D341Med (cell line): ENCODE results near the gene ATAD3C.
"Not testable (repeated sequence)": the region's sequence is repeated elsewhere in the genome, so short reads cannot be mapped to it uniquely, and the experiment has no call there.

Source experiments
- DNase-seq: peaks from one replicate; pipeline ENCODE4 v3.0.0; 2012; ENCODE audit warnings: low spot score

Gene ATAD3C

DNA sequence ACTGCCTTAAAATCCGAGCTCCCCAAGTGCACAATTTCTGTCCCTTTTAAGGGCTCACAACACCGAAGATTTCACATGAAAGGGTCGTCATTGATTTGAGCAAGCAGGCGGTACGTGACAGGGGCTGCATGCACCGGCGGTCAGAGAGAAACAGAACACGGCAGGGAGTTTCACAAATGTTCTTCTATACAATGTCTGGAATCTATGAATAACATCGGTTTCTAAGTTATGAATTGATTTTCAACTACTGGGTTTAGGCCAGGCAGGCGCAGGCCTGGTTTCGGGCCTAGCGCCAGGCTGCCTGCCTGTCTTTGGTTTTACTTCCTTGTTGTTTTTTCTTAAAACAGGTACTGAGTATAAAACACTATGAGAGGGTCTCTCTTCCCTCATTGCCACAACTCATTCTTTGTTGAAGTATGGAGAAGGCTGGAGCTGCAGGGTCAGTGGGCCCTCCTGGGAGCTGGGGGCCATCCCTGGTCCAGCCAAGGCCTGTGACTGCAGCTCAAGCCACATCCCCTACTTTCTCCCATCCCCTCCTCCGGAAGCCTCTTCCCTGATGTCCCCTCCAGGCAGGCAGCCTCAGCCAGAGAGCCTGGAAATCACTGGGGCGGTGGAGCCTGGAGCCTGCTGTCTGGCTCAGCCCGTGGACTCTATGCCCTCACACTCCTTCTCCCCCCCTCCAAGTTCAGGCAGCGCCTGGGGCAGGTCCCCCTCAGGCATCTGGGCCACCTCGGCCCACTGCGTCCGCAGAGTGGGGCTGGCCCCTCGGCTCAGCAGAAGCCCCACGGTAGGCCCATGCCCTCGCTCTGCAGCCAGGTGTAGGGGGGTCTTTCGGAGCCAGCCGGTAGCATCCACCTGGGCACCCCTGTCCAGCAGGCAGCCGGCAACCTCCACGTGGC is 30.8 kb upstream of the ATAD3C start:
- peak; percentile 14 for DNase-seq

DNA sequence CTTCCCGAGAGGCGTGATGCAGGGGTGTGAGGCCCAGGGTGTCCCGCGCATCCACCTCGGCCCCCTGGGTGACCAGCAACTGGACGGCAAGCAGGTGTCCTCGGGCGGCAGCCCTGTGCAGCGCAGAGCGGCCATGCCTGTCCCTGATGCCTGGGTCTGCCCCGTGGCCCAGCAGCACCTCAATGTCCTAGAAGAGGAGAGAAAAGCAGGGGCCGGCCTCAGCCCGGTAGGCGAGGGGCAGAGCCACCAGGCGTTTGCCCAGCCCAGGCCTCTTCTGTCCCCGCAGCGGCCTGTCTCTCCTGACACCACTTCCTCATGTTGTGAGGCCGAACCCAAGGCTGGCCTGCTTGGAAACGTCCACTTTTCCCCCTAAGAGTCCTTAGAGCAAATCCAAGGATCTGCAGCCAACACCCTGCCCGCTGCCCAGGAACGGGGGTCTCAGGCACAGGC is 30.1 kb upstream of the ATAD3C start:
- DNase-seq: peak; percentile 17

DNA sequence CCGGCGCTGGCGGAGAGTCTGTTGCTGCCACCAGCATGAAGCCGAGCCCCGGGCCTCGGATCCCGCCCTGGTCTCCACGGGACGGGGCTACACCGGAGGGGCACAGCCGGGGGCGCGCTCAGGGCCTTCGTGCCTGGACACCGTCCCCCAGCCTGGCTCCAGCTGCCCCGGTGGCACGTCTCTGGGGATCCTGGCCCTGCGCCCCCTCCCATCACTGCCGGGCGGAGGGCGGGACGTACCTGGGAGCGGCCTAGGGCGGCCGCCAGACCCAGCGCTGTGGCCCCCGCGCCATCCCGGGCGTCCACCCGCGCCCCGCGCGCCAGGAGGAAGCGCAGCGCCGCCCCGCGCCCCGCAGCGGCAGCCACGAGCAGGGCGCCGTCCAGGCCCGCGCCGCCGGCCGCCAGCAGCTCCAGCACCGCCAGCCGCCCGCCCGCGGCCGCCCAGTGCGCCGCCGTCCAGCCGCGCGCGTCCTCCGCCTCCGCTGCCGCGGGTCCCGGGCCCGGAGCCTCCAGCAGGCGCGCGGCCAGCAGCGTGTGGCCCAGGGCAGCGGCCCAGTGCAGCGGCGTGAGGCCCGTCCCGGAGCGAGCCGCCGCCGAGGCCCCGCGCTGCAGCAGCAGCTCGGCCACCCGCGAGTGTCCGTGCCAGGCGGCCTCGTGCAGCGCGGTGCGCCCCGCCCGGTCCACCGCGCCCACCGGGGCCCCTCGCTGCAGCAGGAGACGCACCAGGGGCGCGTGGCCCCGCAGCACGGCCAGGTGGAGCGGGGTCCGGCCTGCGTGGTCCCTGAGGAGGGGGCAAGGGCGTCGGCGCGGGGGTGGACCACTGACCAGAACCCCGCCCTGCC is 29.5 kb upstream of the ATAD3C start:
- DNase-seq: peak; percentile 31

DNA sequence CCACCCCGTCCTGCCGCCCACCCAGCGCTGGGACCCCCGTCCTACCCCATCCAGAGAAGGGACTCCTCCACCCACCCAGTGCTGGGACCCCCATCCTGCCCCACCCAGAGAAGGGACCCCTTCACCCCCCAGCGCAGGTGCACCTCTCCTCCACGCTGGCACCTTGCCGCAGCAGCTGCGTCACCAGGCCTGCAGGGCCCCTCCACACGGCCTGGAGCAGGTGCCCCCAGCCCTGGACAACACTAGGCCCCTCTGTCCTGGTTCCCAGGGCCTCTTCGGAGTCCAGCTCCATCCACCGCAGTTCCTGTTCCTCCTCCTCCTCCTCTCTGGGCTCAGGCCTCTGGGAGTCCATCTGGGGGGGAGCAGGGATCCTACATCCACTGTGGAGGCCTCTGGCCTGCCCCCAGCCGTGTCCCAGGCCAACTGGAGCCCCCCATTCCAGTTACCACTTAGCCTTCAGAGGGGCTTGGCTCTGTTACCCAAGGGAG is 28.8 kb upstream of the ATAD3C start:
- peak; percentile 20 for DNase-seq

DNA sequence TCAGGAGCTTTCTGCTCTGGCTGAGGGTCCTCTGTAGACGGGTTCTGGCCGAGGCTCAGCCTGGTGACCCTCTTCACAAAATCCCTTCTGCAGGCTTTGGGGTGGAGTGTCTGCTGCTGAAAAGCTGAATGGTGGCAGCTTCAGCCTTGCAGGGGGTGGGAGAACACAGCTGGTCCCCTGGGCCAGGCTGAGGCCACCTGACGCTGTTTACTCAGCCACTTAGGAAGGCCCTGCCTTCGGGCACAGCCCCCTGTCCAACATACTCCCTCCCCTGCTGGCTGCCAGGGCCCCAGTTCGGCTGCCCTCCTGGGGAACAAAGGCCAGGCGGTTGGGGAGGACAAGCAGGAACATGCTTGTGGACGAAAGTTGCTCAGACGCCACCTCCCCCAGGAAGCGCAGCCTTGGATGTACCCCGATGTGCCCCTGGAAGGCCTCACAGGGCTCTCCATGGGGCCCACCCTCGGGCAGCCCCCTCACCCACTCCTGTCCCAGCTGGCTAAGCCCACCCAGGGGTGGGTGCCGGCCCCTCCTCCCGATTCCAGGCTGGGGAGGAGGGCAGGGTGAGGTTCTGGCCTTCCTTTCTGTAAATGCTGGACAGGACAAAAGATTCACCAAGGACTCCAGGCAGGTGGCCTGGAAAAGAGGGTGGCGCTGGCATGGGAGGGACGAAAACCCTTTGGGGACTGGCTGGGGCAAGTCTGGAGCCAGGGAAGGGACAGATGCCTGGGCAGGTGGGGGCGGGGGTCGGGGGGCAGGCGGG is 28.2 kb upstream of the ATAD3C start, which contains the start of gene ANKRD65:
TSS of gene ANKRD65 (minus strand) at position 130 of the 760 bp plus-strand sequence. CDS start 271 bp downstream, outside the sequence.
- DNase-seq: peak; percentile 32

DNA sequence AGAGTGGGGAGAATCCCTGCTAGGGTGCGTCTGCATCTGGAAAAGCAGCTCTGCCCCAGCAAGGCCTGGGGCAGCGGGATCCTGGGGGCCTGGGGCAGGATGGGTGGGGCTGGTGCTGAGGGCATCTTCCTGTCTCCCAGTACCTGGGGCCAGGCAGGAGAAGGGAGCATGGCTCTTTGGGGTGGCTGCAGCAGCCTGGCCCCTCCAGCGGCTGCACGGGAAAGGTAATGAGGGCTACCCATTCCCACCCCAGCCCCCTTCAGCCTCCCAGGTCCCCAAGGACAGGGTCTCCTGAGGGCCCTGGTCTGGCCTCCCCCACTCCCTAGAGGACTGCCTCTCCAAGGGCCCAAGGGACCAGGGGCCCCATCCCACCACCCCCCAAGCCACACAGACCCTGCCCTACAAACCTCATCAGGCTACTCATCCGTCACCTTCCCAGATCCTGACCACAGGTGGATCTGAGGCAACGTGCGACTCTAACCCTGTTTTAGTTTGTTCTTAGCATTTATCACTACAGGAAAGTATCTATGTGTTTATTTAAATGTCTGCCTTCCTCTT is 27.5 kb upstream of the ATAD3C start:
- peak; percentile 21 for DNase-seq

DNA sequence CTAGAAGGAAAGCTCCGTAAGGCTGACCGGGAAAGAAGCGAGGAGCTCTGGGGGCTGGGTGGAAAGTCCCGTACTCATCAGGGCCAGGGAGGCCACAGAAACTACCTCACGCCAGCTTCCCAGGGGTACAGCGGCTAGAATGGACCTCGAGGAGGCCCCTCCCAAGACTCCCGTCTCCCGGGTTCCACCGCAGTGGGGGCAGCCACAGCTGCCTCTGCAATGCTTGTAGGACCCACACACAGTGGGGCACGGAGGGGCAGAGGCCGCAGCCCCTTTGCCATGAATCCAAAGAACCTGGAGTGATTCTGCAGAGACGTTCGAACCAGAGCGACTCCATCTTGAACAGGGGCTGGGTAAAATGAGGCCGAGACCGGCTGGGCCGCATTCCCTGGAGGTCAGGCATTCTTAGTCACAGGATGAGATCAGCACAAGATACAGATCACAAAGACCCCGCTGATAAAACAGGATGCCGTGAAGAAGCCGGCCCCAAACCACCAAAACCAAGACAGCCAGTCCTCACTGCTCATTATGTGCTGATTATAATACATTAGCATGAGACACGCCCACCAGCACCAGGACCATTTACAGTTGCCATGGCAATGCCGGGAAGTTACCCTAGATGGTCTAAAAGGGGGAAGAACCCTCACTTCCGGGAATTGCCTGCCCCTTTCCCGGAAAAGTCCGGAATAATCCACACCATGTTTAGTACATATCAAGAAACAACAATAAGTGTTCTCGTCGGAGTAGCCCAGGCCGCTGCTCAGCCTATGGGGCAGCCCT is 26.8 kb upstream of the ATAD3C start:
- peak; percentile 5 for DNase-seq

DNA sequence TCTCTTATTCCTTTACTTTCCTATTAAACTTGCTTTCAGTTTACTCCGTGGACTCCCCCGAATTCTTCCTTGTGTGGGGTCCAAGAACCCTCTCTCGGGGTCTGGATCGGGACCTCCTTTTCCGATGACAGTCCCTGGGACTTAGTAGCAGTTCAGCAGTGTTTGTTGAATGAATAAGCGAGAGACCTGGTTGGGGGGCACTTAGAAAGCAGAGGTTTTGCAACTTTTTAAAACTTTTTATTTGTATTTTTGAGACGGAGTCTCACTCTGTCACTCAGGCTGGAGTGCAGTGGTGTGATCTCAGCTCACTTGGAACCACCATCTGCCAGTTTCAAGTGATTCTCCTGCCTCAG is 26.3 kb upstream of the ATAD3C start:
- DNase-seq: no peak

DNA sequence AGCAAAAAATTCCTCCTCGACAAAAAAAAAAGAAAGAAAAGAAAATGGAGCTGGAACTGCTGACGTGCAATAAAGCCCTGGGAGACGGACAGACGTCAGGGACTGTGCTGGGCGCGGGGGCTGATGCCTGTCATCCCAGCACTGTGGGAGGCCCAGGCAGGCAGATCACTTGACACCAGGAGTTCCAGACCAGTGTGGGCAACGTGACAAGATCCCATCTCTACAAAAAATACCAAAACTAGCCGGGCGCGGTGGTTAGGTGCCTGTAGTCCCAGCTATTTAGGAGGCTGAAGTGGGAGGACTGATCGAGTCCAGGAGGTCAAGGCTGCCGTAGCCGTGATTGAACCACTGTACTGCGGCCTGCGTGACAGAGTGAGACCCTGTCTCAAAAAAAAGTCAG is 24.8 kb upstream of the ATAD3C start:
- DNase-seq: no peak

DNA sequence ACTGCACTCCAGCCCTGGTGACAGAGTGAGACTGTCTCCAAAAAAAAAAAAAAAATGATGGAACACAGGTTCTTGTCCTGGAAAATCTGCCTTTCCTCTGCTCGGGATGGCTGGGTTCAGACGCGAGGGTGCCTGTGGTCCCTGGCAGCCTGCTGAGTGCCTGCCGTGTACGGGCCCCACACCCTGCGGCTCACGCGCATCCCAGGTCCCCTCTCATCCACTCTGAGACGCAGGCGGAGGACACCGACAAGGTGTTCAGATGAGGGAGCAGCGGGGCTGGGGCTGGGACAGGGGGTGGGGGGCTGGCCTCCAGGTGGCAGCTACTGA is 24.1 kb upstream of the ATAD3C start:
- no peak for DNase-seq

DNA sequence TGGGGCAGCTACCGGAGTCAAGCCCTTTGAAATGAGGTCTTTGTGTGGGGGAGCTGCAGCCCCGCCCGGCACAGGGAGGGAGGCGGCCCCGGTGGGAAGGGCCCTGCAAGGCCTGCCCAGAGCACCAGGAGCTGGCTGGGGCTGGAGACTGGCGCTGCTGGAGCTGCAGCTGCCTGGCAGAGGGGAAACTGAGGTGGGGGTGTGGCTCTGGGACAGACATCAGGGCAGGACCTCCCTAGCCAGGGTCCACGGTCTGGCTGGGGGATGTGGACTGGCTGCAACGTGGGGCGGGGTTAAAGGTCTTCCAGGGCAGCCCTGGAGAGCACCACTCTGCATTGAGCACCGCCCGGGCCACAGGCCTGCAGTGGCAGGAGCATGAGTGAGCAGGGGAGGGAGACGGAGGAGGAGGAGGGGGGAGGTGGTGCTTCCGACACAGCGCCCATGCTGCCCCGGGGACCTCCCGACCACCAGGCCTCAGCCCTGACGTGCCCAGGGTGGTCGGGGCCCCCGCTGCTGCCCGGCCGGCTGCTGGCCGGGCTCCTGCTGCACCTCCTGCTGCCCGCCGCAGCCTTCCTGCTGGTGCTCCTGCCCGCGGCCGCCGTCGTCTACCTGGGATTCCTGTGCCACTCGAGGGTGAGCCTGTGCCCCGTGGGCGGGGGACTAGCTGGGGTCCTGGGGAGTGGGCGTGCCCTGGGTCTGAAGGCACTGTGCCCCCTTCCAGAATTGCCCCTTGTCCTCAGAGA is 23.6 kb upstream of the ATAD3C start:
- peak; percentile 37 for DNase-seq

DNA sequence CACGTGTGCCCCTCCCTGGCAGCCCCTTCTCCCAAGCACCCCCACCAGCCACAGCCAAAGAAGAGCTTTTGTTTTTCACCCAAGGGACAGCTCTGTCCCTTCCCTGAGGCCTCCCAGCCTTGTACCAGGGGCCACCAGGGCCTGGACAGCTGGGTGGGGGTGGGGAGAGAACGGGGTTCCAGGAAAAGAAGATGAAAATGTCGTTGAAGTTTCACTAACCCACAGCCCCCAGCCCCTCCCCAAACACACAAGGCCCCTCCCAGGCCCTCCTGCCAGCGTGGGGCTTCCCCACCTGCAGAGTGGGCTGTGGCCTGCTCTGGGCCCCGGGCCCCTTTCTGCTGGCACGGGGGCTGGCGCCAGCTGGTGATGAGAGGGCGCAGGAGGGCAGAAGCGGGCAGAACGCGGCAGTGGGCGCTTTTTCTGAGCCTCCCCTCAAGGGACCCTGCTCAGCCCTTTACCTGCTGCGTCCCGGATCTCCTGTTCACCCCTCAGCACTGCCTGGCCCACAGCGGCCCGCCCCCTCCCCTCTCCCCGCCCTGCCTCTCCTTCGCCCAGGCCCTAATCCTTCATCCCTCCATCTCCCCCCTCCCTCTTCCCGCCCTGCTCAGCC is 22.9 kb upstream of the ATAD3C start:
- DNase-seq: peak; percentile 67

DNA sequence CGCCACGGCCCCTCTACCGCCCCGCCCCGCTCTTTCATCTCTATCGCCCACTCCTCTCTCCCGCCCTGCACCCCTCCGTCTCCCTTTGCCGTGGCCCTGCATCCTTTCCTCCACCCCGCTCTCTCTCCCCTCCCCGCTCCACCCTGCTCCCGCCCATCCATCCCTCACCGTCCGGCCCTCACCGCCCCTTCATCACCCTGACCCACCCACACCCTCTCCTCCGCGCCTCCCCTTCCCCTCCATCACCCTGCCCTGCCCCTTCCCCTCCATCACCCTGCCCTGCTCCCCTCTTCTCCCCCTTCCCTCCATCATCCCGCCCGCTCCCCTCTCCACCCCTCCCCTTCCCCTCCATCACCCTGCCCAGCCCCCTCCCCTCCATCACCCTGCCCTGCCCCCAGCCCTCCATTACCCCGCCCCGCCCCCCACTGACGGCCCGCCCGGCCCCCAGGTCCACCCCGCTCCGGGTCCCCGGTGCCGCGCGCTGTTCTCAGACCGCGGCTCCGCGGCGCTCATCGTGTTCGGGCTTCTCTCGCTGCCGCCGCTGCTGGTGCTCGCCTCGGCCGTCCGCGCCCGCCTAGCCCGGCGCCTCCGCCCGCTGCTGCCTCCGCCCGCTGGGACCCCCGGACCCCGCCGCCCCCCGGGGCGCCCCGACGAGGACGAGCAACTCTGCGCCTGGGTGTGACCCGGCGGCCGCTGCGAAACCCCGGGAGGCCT is 22.2 kb upstream of the ATAD3C start:
- DNase-seq: peak; percentile 70

DNA sequence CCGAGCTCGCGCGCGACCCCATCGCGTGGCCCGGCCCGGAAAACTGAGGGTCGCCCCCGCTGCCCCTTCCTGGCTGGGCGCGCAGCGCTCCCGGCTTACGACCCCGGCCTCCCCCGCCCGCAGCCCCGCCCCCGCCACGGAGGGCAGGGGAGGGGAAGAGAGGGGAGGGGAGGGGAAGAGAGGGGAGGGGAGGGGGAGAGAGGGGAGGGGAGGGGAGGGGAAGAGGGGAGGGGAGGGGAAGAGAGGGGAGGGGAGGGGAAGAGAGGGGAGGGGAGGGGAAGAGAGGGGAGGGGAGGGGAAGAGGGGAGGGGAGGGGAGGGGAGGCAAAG is 21.7 kb upstream of the ATAD3C start:
- no peak for DNase-seq

DNA sequence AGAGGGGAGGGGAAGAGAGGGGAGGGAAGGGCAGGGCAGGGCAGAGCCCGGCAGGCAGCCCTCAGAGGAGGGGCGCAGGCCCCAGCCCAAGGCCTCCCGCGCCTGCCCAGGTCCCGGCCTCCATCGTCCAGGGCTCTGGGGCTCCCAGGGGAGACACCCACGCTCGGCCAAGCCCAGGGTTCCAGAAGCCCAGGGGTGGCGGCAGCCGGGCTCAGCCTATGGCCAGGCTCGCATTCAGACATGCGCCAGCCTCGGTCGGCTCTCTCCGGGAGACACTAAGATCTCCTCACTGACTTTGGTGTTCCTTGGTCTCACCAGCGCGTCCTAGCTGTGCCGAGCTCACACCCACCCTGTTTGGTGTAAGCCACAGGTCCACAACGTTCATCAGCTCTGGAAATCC is 21.3 kb upstream of the ATAD3C start:
- DNase-seq: peak; percentile 36

DNA sequence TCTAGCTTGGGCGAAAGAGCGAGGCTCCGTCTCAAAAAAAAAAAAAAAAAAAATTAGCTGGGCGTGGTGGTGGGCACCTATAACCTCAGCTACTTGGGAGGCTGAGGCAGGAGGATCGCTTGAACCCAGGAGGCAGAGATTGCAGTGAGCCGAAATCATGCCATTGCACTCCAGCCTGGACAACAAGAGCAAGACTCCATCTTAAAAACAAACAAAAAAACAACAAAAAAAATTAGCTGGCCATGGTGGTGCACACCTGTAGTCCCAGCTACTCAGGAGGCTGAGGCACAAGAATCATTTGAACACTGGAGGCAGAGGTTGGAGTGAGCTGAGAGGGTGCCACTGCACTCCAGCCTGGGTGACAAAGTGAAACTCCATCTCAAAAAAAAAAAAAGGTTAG is 20.5 kb upstream of the ATAD3C start:
- DNase-seq: not testable (repeated sequence)

DNA sequence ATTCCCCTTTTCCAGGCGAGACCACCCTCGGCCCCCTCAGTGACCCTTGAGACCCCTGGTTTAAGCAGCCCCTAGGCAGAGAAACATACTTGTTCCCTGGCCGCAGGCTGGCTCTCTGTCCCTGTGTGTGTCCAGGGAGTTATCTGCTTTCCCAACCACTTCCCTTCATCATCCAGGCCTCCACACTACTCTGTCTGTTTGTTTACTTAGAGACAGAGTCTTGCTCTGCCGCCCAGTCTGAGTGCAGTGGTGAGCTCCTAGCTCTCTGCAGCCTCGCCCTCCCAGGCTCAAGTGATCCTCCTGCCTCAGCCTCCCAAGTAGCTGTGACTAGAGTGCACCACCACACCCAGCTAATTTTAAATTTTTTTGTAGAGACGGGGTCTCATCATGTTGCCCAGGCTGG is 19.8 kb upstream of the ATAD3C start:
- DNase-seq: no peak

DNA sequence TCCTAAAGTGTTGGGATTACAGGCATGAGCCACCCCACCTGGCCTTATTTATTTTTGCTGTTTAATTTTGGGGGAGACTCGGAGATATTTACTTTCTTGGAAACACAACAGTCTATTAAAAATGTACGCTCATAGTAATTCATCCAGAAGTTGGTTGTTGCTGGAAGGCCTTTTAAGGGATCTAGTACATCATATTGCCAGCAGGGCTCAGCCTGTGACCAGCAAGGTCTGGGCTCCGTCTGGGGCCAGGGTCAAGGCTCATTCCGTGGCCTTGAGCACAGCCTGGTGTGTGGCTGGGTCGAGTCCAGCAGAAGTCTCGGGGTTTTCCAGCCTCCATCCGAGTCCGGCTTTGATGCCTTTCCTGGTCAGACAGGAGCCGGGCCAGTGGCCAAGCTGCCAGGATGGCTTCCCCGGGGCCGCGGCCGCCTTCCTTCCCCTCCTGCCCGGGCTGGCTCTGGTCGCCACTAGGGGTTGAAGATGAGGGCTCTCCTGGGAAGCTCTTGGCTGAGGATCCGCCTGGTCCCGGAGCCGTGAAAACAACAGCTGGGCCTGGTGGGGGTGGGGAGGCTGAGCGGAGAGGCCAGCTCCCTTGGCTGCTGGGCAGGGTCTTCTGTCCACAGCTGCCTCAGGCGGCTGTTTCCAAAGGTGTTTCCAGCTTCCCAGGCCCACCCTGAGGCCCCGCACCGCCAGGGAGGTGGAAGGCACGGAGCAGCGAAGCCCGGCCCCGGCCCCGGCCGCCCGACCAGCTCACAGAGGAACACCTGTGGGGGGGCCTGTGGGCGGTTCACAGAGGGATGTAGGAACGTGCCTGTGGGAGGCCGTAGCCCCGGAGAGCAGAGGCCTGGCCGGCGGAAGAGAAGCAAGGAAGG is 19.1 kb upstream of the ATAD3C start:
- peak; percentile 79 for DNase-seq
